AG09309 (cell line): ENCODE measurements around the gene RAPH1.
"Not testable (repeated sequence)": the region's sequence is repeated elsewhere in the genome, so short reads cannot be mapped to it uniquely, and the experiment has no call there.

Source experiments
- DNase-seq: peaks from one replicate; pipeline ENCODE4 v3.0.0-alpha.2; 2010; ENCODE audit warnings: low read depth
- H3K4me3 ChIP-seq: 2 replicates; pipeline ENCODE4 v1.5.1; 2011; ENCODE audit warnings: mild to moderate bottlenecking, low read depth, low read length, moderate library complexity; ENCODE audit not compliant: control insufficient read depth
- CTCF ChIP-seq: IDR thresholded peaks from 2 replicates; pipeline ENCODE4 v1.5.1; 2011; ENCODE audit warnings: mild to moderate bottlenecking, low read depth, low read length, inconsistent platforms; ENCODE audit not compliant: insufficient read depth, control insufficient read depth; ENCODE audit errors: missing control alignments

RAPH1 gene

GRCh38 chr2:203383038-203383437 is 152.1 kb downstream of the RAPH1 start:
- H3K4me3 ChIP-seq = no peak overlapping the region
- DNase-seq = no peak
- TF ChIP-seq CTCF = no peak

GRCh38 chr2:203379156-203379555 is 155.9 kb downstream of the RAPH1 start:
- no peak for TF ChIP-seq CTCF
- no peak overlapping the region for H3K4me3 ChIP-seq
- no peak for DNase-seq

DNA sequence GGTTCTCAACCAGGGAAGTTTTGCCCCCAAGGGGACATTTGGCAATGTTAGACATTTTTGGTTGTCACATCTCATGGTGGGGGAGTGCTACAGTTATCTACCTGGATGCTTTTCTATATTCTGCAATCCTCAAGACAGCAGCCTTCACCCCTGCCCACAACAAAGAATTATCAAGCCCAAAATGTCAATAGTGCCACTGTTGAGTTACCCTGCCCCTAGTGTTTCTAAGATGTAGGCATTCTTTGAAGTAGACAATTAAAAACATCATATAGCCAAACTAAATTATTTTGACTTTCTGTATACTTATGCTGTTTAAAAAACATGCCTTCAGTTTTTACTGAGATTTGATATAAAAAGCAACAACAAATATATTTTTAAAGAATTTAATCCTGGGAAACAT is 158.9 kb downstream of the RAPH1 start:
- no peak for TF ChIP-seq CTCF
- no peak for DNase-seq
- no peak overlapping the region for H3K4me3 ChIP-seq

GRCh38 chr2:203372706-203373105 is 162.4 kb downstream of the RAPH1 start:
- not testable (repeated sequence) for H3K4me3 ChIP-seq, DNase-seq

- no peak for DNase-seq
- no peak for TF ChIP-seq CTCF
- no peak overlapping the region for H3K4me3 ChIP-seq
These were observed 168.2 kb downstream of the RAPH1 start for GRCh38 chr2:203366639-203367466.

DNA sequence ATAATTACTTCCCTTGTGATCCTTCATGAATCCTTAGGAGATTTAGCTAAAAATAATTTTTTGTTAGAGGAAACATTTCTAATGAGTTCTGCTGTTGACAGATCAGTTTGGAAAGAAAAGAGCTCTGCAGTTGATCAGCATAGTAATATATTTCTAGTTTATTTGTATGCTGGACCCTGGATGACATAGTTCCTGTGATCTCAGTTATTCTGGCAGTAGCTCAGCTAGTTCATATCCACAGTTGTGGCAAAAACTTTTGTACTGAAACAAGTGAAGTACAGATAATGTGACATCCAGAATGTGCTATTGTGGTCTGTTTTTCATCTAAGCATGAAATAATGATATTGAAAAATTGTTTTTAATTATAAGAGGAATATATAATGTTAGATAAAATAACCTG is 173.2 kb downstream of the RAPH1 start:
- no peak for TF ChIP-seq CTCF
- no peak overlapping the region for H3K4me3 ChIP-seq
- DNase-seq = no peak

GRCh38 chr2:203361495-203361894 is 173.6 kb downstream of the RAPH1 start:
- no peak for DNase-seq
- no peak for TF ChIP-seq CTCF

More at GRCh38 chr2:203361495-203361894, 173.6 kb downstream of the RAPH1 start:
- H3K4me3 ChIP-seq = no peak overlapping the region
